Brain microvascular endothelial cell (primary cell): ENCODE results near the gene AUTS2.

Experiments used
- DNase-seq: peaks from one replicate; pipeline ENCODE4 v3.0.0-alpha.2; 2020
- H3K27ac ChIP-seq: fragments of 250-450 bp; sonication (Bioruptor Pico); 2 replicates; pipeline ENCODE4 v1.5.1; 2020; ENCODE audit warnings: mild to moderate bottlenecking, moderate library complexity
- H3K27me3 ChIP-seq: fragments of 250-450 bp; sonication (Bioruptor Pico); replicated peaks from 2 replicates; pipeline ENCODE4 v1.5.1; 2020; ENCODE audit warnings: mild to moderate bottlenecking
- H3K36me3 ChIP-seq: fragments of 250-450 bp; sonication (Bioruptor Pico); replicated peaks from 2 replicates; pipeline ENCODE4 v1.5.1; 2020; ENCODE audit warnings: mild to moderate bottlenecking
- H3K4me3 ChIP-seq: 2 replicates; pipeline ENCODE4 v1.5.1; 2011; ENCODE audit warnings: low read depth, mild to moderate bottlenecking, control low read depth, low read length, moderate library complexity
- in situ Hi-C: cut with HindIII; loops from 2 replicates; pipeline ENCODE4 v1.10.0; 2017; ENCODE audit warnings: low sequenced_read_pairs, low pct_ligation_motif_present
- TF ChIP-seq, protein P1 (sequence below): IDR thresholded peaks from 2 replicates; pipeline ENCODE4 v1.5.1; 2011; ENCODE audit warnings: low read depth, mild to moderate bottlenecking, moderate library complexity, low read length, control low read depth, inconsistent platforms; ENCODE audit errors: missing control alignments

Gene AUTS2

DNA sequence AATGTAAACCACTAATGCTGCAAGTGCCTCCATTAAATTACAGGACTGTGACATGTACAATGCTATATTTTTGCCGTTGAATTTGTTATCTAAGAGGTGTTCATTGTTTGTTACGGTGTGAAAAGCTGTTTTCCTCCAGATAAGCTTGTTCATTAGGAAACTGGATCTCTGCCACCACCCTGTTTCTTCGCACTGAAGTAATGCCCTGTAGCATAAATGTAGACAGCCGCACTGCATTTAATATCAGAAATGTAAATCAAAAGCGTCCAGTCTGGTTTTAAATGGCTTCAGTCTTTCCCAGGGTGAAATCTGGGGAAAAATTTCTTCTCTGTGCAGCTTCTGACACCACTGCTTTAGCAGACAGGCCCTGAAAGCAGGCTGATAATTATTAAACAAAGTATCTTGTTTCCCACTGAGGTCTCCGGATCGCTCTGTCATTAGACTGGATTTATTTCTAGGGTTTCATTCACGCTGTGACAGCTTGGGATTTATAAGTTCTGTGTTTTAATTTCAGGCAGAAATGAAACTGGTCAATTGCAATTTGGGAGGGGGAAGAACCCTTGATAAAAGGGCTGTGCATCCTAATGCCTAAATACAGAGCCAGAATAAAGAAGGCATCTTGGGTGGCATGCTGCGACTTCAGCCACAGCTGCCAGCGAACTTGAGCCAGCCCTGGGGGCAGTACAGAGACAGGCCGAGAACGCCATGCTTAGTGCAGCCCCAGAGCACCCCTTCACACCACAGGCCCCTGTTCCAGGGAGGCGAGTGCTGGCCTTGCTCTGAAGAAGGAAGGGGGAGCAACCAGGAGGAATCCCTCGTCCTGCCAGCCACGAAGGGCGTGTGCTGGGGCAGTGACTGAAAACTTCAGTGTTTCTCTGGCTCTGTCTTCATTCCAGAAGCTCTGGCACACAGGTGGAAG, 985.9 kb downstream of the AUTS2 start:
- H3K4me3 ChIP-seq = no peak overlapping the region
- TF ChIP-seq, protein P1, sequence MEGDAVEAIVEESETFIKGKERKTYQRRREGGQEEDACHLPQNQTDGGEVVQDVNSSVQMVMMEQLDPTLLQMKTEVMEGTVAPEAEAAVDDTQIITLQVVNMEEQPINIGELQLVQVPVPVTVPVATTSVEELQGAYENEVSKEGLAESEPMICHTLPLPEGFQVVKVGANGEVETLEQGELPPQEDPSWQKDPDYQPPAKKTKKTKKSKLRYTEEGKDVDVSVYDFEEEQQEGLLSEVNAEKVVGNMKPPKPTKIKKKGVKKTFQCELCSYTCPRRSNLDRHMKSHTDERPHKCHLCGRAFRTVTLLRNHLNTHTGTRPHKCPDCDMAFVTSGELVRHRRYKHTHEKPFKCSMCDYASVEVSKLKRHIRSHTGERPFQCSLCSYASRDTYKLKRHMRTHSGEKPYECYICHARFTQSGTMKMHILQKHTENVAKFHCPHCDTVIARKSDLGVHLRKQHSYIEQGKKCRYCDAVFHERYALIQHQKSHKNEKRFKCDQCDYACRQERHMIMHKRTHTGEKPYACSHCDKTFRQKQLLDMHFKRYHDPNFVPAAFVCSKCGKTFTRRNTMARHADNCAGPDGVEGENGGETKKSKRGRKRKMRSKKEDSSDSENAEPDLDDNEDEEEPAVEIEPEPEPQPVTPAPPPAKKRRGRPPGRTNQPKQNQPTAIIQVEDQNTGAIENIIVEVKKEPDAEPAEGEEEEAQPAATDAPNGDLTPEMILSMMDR = no peak
- no peaks in the 10 kb centered on the region for H3K27me3 ChIP-seq
- no peaks in the 10 kb centered on the region for H3K36me3 ChIP-seq
- no peak overlapping the region for H3K27ac ChIP-seq
- in situ Hi-C loops = no loop called here
- no peak for DNase-seq

- Histone ChIP-seq H3K27ac (no peak overlapping the region), H3K36me3 (no peaks in the 10 kb centered on the region), H3K27me3 (no peaks in the 10 kb centered on the region), H3K4me3 (no peak overlapping the region)
- no peak for DNase-seq
- in situ Hi-C loops = no loop called here
- TF ChIP-seq, protein P1 = peak; percentile 32
These were observed 986.8 kb downstream of the AUTS2 start for GRCh38 chr7:70585071-70585470.

DNA sequence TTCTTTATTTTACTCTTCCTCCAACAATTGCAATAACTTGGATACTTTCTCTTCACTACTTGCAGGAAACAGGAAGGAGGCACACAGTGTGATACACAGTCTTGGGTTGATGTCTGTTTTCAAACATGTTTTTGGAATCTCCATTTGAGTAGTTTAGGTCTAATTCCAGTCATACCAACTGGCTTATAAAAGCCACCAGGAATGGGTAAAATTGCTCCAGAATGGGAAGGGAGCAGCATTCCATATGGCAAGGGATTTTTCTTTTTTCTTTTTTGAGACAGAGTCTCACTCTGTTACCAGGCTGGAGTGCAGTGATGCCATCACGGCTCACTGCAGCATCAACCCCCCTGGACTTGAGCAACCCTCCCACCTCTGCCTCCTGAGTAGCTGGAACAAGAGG, 988.5 kb downstream of the AUTS2 start:
- in situ Hi-C loops = no loop called here
- Histone ChIP-seq H3K36me3 (no peaks in the 10 kb centered on the region), H3K27ac (no peak overlapping the region), H3K27me3 (no peaks in the 10 kb centered on the region), H3K4me3 (no peak overlapping the region)
- TF ChIP-seq, protein P1 = no peak
- no peak for DNase-seq

DNA sequence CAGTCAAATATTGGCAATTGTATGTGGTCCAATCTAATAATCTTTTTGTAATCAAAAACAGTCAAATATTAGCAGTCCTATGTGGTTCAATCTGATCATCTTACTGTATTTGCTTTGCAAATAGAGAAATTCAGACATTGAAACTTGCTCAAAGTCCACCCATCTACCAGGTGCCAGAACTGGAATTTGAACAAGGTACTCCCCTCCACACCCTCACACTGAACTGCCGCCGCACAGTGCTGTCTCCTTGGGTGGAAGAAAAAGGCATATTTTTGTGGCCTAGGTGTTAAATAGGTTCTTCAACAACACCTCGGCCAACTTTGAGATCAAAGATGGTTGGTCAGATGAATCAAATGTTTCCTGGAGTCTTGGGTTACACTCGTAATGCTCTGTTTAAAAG, 989.5 kb downstream of the AUTS2 start:
- no peak for DNase-seq
- TF ChIP-seq, protein P1 = no peak
- Histone ChIP-seq H3K27ac (no peak overlapping the region), H3K4me3 (no peak overlapping the region), H3K36me3 (no peaks in the 10 kb centered on the region), H3K27me3 (no peaks in the 10 kb centered on the region)
- in situ Hi-C loops = no loop called here

DNA sequence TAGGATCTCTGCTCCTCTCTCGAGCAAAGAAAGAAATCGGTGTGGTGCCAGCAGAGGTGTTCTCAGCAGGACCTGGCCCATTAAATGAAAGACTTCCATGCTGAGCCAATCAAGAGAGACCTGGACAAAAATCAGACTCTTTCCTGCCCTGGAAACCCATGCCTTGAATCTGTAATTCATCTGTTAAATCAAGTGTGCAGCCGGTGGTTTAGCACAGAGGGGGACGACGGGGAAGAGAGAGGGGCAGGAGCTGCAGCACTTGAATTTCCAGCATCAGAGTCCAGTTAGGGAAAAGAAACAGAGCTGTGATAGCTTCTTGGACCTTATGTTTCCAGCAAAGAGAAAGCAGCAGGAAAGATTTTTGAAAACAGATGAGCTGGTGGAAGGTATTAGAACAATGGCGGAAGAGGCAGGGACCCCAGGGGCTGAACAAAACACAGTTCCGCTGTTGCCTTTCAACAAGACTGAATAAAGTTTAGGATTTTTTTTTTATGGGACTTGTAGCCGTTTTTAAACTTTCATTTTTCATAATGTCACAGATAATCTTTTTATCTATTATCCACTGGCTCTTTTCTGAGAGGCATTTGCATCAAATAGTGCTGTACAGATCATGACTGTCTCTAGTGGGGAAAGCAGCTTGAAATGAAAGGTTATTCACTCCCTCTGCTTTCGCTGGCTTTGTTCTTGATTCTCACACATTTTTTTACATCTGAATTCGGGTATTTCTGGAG, 990.1 kb downstream of the AUTS2 start:
- in situ Hi-C loops = no loop called here

More for the DNA sequence above, 990.1 kb downstream of the AUTS2 start:
- Histone ChIP-seq H3K36me3 (no peaks in the 10 kb centered on the region), H3K27ac (no peak overlapping the region), H3K4me3 (no peak overlapping the region), H3K27me3 (no peaks in the 10 kb centered on the region)
- DNase-seq = no peak
- TF ChIP-seq, protein P1 = no peak
